Esophagus squamous epithelium (tissue), 5 donors: ENCODE results near the gene HS3ST3A1. TPM values are rescaled to one million over a fixed set of nuclear protein-coding genes. Genes with fewer than 3 reads are reported as not detected.

ENCODE experiments used
- DNase-seq: peaks from one replicate; lab custom pipeline; 2025; lab: John Stamatoyannopoulos, UW
- H3K27ac ChIP-seq, 4 donors: fragments of 200-600 bp; sonication (generic); one replicate each; pipeline ENCODE4 v1.5.1; 2016 to 2019; ENCODE audit warnings: mild to moderate bottlenecking in 1 of 4
- H3K27me3 ChIP-seq, 4 donors: fragments of 200-600 bp; sonication (generic); 1 replicate in 3 of 4; 2 replicates in 1 of 4; pipeline versions ENCODE4 v1.5.1 to v1.6.0; 2017 to 2021; ENCODE audit warnings: antibody characterized with exemption in 1 of 4
- H3K36me3 ChIP-seq, 3 donors: fragments of 200-600 bp; sonication (generic); one replicate each; pipeline ENCODE4 v1.5.1; 2016 to 2019
- H3K4me1 ChIP-seq, 3 donors: fragments of 200-600 bp; sonication (generic); one replicate each; pipeline ENCODE4 v1.5.1; 2017 to 2019
- H3K4me3 ChIP-seq, 4 donors: fragments of 200-600 bp; sonication (generic); 1 replicate in 3 of 4; 2 replicates in 1 of 4; pipeline ENCODE4 v1.5.1; 2016 to 2019; ENCODE audit warnings: mild to moderate bottlenecking in 2 of 4, moderate library complexity in 1 of 4
- H3K9me3 ChIP-seq, 3 donors: fragments of 200-600 bp; sonication (generic); one replicate each; pipeline ENCODE4 v1.5.1; 2016 to 2019
- CTCF ChIP-seq, 6 experiments: fragments of 450-650 bp in 4 of 6; fragments of 200-600 bp in 2 of 6; sonication (generic) in 2 of 6; IDR thresholded peaks; one replicate each; pipeline ENCODE4 v1.5.1; 2016 to 2019; ENCODE audit warnings: antibody characterized with exemption in 6 of 6, mild to moderate bottlenecking in 4 of 6, moderate library complexity in 4 of 6
- POLR2A ChIP-seq, 4 donors: fragments of 450-650 bp; IDR thresholded peaks; one replicate each; pipeline ENCODE4 v1.6.1; 2017; ENCODE audit warnings: antibody characterized with exemption in 4 of 4, mild to moderate bottlenecking in 4 of 4, moderate library complexity in 3 of 4
- WGBS, 2 donors: methylation state at CpG; one replicate each; pipeline ENCODE4 v1.1.5; 2018; 5-methylcytosine and 5-hydroxymethylcytosine counted together
- intact Hi-C: fragments of 100-400 bp; cut with DNase I; formaldehyde crosslinking; loops from one replicate; pipeline ENCODE4 v1.15.0; 2022
- total RNA-seq, 4 donors: library from RNA; depleted of rRNA; stranded (reverse); fragments of >200 nt; gene quantifications; one replicate each; pipeline ENCODE4 v1.1.0, GENCODE V29; 2016
- donor health status: DM: yes; HTN: yes; CAD: no.

The HS3ST3A1 gene
- total RNA-seq: 10 to 100 TPM; 12.0 to 17.5 (median 14.1) TPM

DNA sequence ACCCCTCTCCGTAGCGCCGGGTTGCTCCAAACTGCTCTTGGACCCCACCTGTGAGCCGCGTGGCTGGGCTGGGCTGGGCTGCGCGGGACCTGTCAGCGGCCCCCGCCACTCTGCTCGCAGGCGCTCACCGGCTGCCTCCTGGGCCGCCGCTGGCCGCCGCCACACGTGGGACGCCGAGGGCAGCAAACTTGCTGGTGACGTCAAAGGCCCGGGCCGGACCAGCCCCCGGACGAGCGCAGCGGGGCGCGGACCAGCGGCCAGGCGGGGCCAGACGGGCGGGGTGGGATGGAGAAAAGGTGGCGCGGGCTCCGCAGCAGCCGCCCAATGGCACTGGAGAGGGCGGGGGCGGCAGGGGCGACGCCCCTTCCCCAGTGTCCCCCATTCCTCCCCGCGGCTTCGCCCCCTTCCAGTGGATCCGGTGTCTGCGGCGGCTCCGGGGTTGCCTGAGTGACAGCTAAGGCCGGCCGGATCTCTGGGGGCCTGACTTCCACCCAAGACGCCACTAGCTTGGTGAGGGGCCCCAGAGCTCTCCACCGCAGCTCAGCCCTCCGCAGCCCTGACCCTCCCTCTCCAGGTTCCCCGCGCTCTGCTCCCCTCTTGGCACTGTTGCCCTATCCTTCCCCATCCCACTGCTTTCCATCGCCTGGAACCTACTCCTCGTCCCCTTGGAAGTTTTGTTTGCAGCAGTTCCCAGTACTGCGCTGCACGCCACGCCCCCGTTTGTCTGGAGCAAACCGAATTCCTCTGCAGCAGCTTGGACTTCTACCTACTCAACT, at the start of gene HS3ST3A1:
Gene HS3ST3A1, minus strand, starts transcription at position 154 of the 776 bp plus-strand sequence. CDS start 800 bp downstream, outside the sequence.
- TF ChIP-seq POLR2A (IDR thresholded peaks at IDR 0.05) (peak in 1 of 4 donors; percentile 77), CTCF (IDR thresholded peaks at IDR 0.05) (no peak)
- Histone ChIP-seq H3K27me3 (peaks cover 0 to 81% (median 0%) of the 10 kb centered on the region in 4 donors), H3K9me3 (no peaks in the 10 kb centered on the region), H3K36me3 (no peaks in the 10 kb centered on the region), H3K27ac (peak within 1 kb of the TSS; percentile 50 to 73 (median 72)), H3K4me3 (peak within 1 kb of the TSS; percentile 55 to 66 (median 62)), H3K4me1 (peaks cover 0 to 48% (median 9%) of the 10 kb centered on the region in 3 donors)
- intact Hi-C loops: no loop called here
- no peak for DNase-seq
- WGBS, 2 donors: 0 to 6% methylated on average over 11 to 15 of the region's 61 CpGs

DNA sequence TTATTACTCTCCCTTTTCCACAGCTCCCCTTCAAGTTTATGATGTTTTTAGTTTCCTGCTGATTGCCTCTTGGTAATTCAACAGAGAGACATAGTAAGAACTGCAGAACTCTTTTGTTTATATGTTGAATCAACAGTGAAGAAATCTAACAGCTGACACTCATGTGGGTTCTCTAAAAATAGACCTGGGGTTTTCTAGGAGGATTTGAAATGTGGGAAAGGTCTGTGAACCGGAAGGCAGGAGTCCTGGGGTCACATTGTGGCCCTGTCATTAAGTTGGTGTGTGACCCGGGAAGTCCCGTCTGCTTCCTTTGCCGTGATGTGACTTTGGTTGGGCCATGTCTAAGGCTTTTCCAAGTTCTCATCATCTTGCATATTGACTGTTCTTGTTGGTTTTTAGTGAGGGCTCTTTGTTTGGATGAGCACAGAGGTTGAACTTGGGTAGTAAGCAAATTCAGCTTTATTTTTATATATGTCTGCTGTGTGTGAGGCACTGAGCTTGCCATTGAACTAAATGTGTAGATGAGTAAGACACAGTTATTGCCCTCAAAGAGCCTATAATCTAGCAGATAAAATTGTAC, 48.5 kb upstream of the HS3ST3A1 start:
- no peaks in the 10 kb centered on the region for H3K27me3 ChIP-seq
- WGBS, 2 donors: 46 to 83% methylated on average over 4 of the region's 4 CpGs
- DNase-seq: no peak
- no peak for TF ChIP-seq POLR2A (IDR thresholded peaks at IDR 0.05)
- TF ChIP-seq CTCF (IDR thresholded peaks at IDR 0.05): no peak
- no peak overlapping the region for H3K4me3 ChIP-seq
- intact Hi-C loops: no loop called here
- no peak overlapping the region for H3K27ac ChIP-seq
- no peaks in the 10 kb centered on the region for H3K36me3 ChIP-seq
- no peaks in the 10 kb centered on the region for H3K9me3 ChIP-seq
- no peaks in the 10 kb centered on the region for H3K4me1 ChIP-seq

DNA sequence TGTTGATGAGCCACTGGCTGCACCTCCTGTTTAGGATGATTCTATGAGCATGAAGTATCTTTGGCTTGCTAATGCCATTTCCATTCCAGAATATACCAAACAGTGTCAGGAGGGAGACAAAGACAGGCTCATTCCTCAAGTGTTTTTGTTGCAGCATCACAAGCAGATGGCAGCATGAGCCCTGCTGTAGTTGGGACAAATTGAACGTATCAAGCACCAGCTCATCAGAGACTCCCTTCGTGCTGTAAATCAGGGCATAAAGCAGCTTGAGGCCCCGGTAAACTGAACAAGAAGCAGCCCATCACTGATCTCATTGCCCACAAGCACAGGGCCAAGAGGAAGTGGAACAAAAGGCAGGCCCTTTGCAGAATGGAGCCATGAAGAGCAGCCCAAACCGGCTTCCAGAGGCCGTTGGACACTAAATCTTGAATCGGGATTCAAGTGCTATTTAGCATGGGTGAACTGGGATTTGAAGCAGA, 45.9 kb upstream of the HS3ST3A1 start:
- H3K4me3 ChIP-seq: no peak overlapping the region
- H3K4me1 ChIP-seq: no peaks in the 10 kb centered on the region
- no peak for DNase-seq
- no peak for TF ChIP-seq CTCF (IDR thresholded peaks at IDR 0.05)
- TF ChIP-seq POLR2A (IDR thresholded peaks at IDR 0.05): no peak
- H3K27ac ChIP-seq: peak overlapping the region in 1 of 4 donors; percentile 19
- 66 to 67% methylated on average over 6 of the region's 6 CpGs for WGBS, 2 donors
- H3K9me3 ChIP-seq: no peaks in the 10 kb centered on the region
- no peaks in the 10 kb centered on the region for H3K36me3 ChIP-seq
- intact Hi-C loops: no loop called here
- no peaks in the 10 kb centered on the region for H3K27me3 ChIP-seq

DNA sequence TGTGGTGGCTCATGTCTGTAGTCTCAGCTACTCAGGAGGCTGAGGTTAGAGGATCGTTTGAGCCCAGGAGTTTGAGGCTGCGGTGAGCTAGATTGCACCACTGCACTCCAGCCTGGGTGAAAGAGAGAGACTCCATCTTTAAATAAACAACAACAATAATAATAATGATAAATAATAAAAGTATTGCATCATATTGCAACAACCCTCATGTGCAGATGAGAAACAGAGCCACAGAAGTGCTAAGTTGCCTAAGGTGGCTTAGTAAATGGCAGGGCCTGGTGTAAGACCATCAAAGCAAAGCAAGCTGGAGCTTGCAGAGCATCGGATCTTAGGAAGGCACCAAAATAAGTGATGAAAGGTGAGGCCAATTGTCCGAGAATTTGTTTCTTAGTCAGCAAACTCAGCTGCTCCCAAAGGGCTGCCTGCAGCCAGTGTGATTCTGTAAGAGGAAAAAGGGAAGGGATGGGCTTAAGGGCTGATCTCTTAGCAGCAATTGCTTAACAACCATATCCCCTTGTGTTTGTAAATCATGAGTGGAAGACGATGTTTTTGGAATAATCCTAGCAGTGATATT, 45.3 kb upstream of the HS3ST3A1 start:
- no peak for DNase-seq
- no peak overlapping the region for H3K4me3 ChIP-seq
- H3K4me1 ChIP-seq: no peaks in the 10 kb centered on the region
- no peaks in the 10 kb centered on the region for H3K27me3 ChIP-seq
- TF ChIP-seq POLR2A (IDR thresholded peaks at IDR 0.05): no peak
- no peak for TF ChIP-seq CTCF (IDR thresholded peaks at IDR 0.05)
- H3K27ac ChIP-seq: no peak overlapping the region
- H3K9me3 ChIP-seq: no peaks in the 10 kb centered on the region
- intact Hi-C loops: no loop called here
- WGBS, 2 donors: 56 to 69% methylated on average over 5 of the region's 5 CpGs
- no peaks in the 10 kb centered on the region for H3K36me3 ChIP-seq

DNA sequence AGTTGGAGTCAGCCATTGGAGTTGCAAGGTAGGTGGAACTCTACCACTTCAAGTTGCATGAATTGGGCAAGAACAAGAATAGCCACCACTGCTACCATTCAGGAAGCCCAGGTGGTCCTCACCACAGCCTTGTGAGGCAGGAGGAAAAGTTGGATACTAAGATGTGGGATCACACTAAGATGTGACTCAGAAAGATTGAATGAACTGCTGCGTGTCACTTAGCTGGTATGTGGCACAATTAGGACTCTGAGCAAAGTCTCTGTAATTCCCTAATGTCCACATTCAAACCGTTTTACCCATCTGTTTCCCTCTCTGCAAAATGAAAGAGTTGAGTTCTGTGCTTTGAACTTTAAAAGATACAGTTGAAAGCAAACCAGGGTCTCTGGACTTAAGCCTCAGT, 44.7 kb upstream of the HS3ST3A1 start:
- TF ChIP-seq CTCF (IDR thresholded peaks at IDR 0.05) (no peak), POLR2A (IDR thresholded peaks at IDR 0.05) (no peak)
- no peaks in the 10 kb centered on the region for H3K9me3 ChIP-seq
- DNase-seq: no peak
- H3K27me3 ChIP-seq: no peaks in the 10 kb centered on the region
- 49 to 66% methylated on average over 2 of the region's 2 CpGs for WGBS, 2 donors
- H3K27ac ChIP-seq: no peak overlapping the region
- H3K4me3 ChIP-seq: no peak overlapping the region
- H3K36me3 ChIP-seq: no peaks in the 10 kb centered on the region
- intact Hi-C loops: no loop called here
- H3K4me1 ChIP-seq: no peaks in the 10 kb centered on the region
